OCI-LY1 (cell line): Measurements from ENCODE around the gene MEIS1.

Experiments used
- H2AFZ ChIP-seq: fragments of 200-600 bp; sonication (generic), shearing (Covaris generic); 2 replicates; pipeline ENCODE4 v1.6.0; 2014; ENCODE audit warnings: antibody characterized with exemption, mild to moderate bottlenecking, low read length
- H3F3A ChIP-seq: fragments of 200-600 bp; sonication (generic), shearing (Covaris generic); 2 replicates; pipeline ENCODE4 v1.6.0; 2014; ENCODE audit warnings: mild to moderate bottlenecking, antibody characterized with exemption, low read length, moderate library complexity; ENCODE audit not compliant: insufficient read depth
- H3K27ac ChIP-seq: fragments of 200-600 bp; sonication (generic); 2 replicates; pipeline ENCODE4 v1.5.1; 2014; ENCODE audit warnings: low read length, mixed run types, mild to moderate bottlenecking, low read depth; ENCODE audit not compliant: poor library complexity, severe bottlenecking
- H3K27me3 ChIP-seq: fragments of 200-600 bp; sonication (generic); 2 replicates; pipeline ENCODE4 v1.6.0; 2014; ENCODE audit warnings: antibody characterized with exemption, mild to moderate bottlenecking, low read length, moderate library complexity; ENCODE audit not compliant: insufficient read depth
- H3K36me3 ChIP-seq: fragments of 200-600 bp; sonication (generic); 2 replicates; pipeline ENCODE4 v1.6.1; 2014; ENCODE audit warnings: mild to moderate bottlenecking, antibody characterized with exemption, low read length, moderate library complexity, mixed read lengths; ENCODE audit not compliant: insufficient read depth
- H3K4me1 ChIP-seq: fragments of 200-600 bp; sonication (generic); 2 replicates; pipeline ENCODE4 v1.5.1; 2014; ENCODE audit warnings: mild to moderate bottlenecking, low read length, moderate library complexity; ENCODE audit not compliant: insufficient read depth, severe bottlenecking
- H3K4me2 ChIP-seq: fragments of 200-600 bp; sonication (generic), shearing (Covaris generic); 2 replicates; pipeline ENCODE4 v1.6.1; 2014; ENCODE audit warnings: low read length
- H3K4me3 ChIP-seq: fragments of 200-600 bp; sonication (generic); 2 replicates; pipeline ENCODE4 v1.5.1; 2014; ENCODE audit warnings: low read length, low read depth, mild to moderate bottlenecking, mixed read lengths; ENCODE audit not compliant: poor library complexity, severe bottlenecking
- H3K79me2 ChIP-seq: fragments of 200-600 bp; shearing (Covaris generic); 2 replicates; pipeline ENCODE4 v1.6.1; 2016; ENCODE audit warnings: mixed run types, low read length, mixed read lengths; ENCODE audit not compliant: insufficient read depth
- H3K9ac ChIP-seq: fragments of 200-600 bp; sonication (generic), shearing (Covaris generic); 2 replicates; pipeline ENCODE4 v1.6.1; 2014; ENCODE audit warnings: mild to moderate bottlenecking, low read length, mixed read lengths
- H3K9me2 ChIP-seq: fragments of 200-600 bp; sonication (generic), shearing (Covaris generic); 2 replicates; pipeline ENCODE4 v1.6.1; 2014; ENCODE audit warnings: low read depth, mild to moderate bottlenecking, low read length, mixed read lengths
- H3K9me3 ChIP-seq: fragments of 200-600 bp; shearing (Covaris generic); 2 replicates; pipeline ENCODE4 v1.6.1; 2014; ENCODE audit warnings: low read length, mixed read lengths
- H4K20me1 ChIP-seq: fragments of 200-600 bp; sonication (generic), shearing (Covaris generic); 2 replicates; pipeline ENCODE4 v1.6.0; 2016; ENCODE audit warnings: mild to moderate bottlenecking, low read length; ENCODE audit not compliant: insufficient read depth
- CTCF ChIP-seq: fragments of 200-600 bp; sonication (generic), shearing (Covaris generic); IDR thresholded peaks from 2 replicates; pipeline ENCODE4 v1.5.1; 2017; ENCODE audit warnings: mild to moderate bottlenecking, antibody characterized with exemption, low read length, moderate library complexity, mixed read lengths
- EZH2 ChIP-seq: fragments of 200-600 bp; sonication (generic), shearing (Covaris generic); IDR thresholded peaks from 2 replicates; pipeline ENCODE4 v1.8.0; 2017; ENCODE audit warnings: borderline replicate concordance, mixed run types, mild to moderate bottlenecking, antibody characterized with exemption, low read length, moderate library complexity, mixed read lengths

The MEIS1 gene

GRCh38 chr2:66448136-66448991, 13.4 kb downstream of the MEIS1 start:
- Histone ChIP-seq H3K27me3 (no peaks in the 10 kb centered on the region), H3K36me3 (no peaks in the 10 kb centered on the region), H3K4me3 (no peak overlapping the region), H3K4me1 (no peaks in the 10 kb centered on the region), H3K9me2 (no peaks in the 10 kb centered on the region), H3F3A (no peaks in the 10 kb centered on the region), H2AFZ (no peak overlapping the region), H3K4me2 (no peak overlapping the region), H3K27ac (no peak overlapping the region), H3K9ac (no peak overlapping the region), H3K79me2 (no peaks in the 10 kb centered on the region), H3K9me3 (no peaks in the 10 kb centered on the region), H4K20me1 (no peaks in the 10 kb centered on the region)
- no peak for TF ChIP-seq CTCF
- TF ChIP-seq EZH2, result no peak

GRCh38 chr2:66452214-66452613, 17.3 kb downstream of the MEIS1 start:
- Histone ChIP-seq H3K4me1 (no peaks in the 10 kb centered on the region), H2AFZ (no peak overlapping the region), H3K79me2 (no peaks in the 10 kb centered on the region), H3K36me3 (no peaks in the 10 kb centered on the region), H3K27ac (no peak overlapping the region), H3K4me3 (no peak overlapping the region), H3K4me2 (no peak overlapping the region), H3F3A (no peaks in the 10 kb centered on the region), H4K20me1 (no peaks in the 10 kb centered on the region), H3K9me2 (no peaks in the 10 kb centered on the region), H3K9me3 (no peaks in the 10 kb centered on the region), H3K27me3 (no peaks in the 10 kb centered on the region), H3K9ac (no peak overlapping the region)
- no peak for TF ChIP-seq CTCF
- no peak for TF ChIP-seq EZH2

- no peak overlapping the region for H3K4me3 ChIP-seq
- H3K27ac ChIP-seq, result no peak overlapping the region
- no peaks in the 10 kb centered on the region for H3F3A ChIP-seq
- no peaks in the 10 kb centered on the region for H4K20me1 ChIP-seq
- H3K4me1 ChIP-seq, result no peaks in the 10 kb centered on the region
- no peaks in the 10 kb centered on the region for H3K9me2 ChIP-seq
- TF ChIP-seq CTCF, result no peak
- TF ChIP-seq EZH2, result no peak
- H3K4me2 ChIP-seq, result no peak overlapping the region
- H3K9ac ChIP-seq, result no peak overlapping the region
- H2AFZ ChIP-seq, result no peak overlapping the region
- H3K36me3 ChIP-seq, result no peaks in the 10 kb centered on the region
- no peaks in the 10 kb centered on the region for H3K27me3 ChIP-seq
- no peaks in the 10 kb centered on the region for H3K9me3 ChIP-seq
- H3K79me2 ChIP-seq, result no peaks in the 10 kb centered on the region
Observed at GRCh38 chr2:66452917-66453316, 18.0 kb downstream of the MEIS1 start.
